Right lobe of liver (tissue), 6 donors: ENCODE measurements around the gene SLC5A11. TPM values are rescaled to one million over a fixed set of nuclear protein-coding genes. Genes with fewer than 3 reads are reported as not detected.
A peak's percentile ranks its signal among the peaks of the same experiment; 100 is the strongest.

ENCODE experiments used
- ATAC-seq, 4 donors: fragments of 200-7000 bp; cut with Tn5 transposase; one replicate each; pipeline ENCODE4 v1.9.1; 2020; ENCODE audit warnings: mild to moderate bottlenecking in 4 of 4, moderate library complexity in 4 of 4
- DNase-seq, 3 donors: peaks; one replicate each; pipeline ENCODE4 v3.0.0-alpha.2; 2020
- H3K27ac ChIP-seq, 3 donors: fragments of 200-600 bp; one replicate each; pipeline ENCODE4 v1.8.0; 2022
- H3K27me3 ChIP-seq, 2 donors: fragments of 200-600 bp; one replicate each; pipeline ENCODE4 v1.8.0; 2022
- H3K36me3 ChIP-seq, 4 donors: fragments of 200-600 bp; sonication (generic) in 1 of 4; one replicate each; pipeline versions ENCODE4 v1.5.1 to v1.8.0; 2017 to 2022; ENCODE audit warnings: control low read depth in 1 of 4
- H3K4me1 ChIP-seq, 4 donors: fragments of 200-600 bp; sonication (generic) in 1 of 4; one replicate each; pipeline versions ENCODE4 v1.5.1 to v1.8.0; 2017 to 2022; ENCODE audit warnings: control low read depth in 1 of 4
- H3K4me3 ChIP-seq, 3 donors: fragments of 200-600 bp; one replicate each; pipeline ENCODE4 v1.8.0; 2022
- H3K9me3 ChIP-seq, 4 donors: fragments of 200-600 bp; sonication (generic) in 1 of 4; one replicate each; pipeline versions ENCODE4 v1.5.1 to v1.8.0; 2017 to 2022; ENCODE audit warnings: control low read depth in 1 of 4
- POLR2A ChIP-seq: fragments of 450-650 bp; IDR thresholded peaks from one replicate; pipeline ENCODE4 v1.6.1; 2017; ENCODE audit warnings: antibody characterized with exemption, mild to moderate bottlenecking
- WGBS: methylation state at CpG from one replicate; pipeline ENCODE4 v1.1.6; 2018; ENCODE audit warnings: low coverage, low lambda C conversion rate; ENCODE audit not compliant: insufficient coverage; ENCODE audit errors: missing lambda C conversion rate; 5-methylcytosine and 5-hydroxymethylcytosine counted together
- intact Hi-C, 2 donors: fragments of 100-400 bp; cut with DNase I; formaldehyde crosslinking; loops; one replicate each; pipeline versions ENCODE4 v1.11.2 to v1.14.1; 2022
- total RNA-seq, 6 experiments: library from RNA; depleted of rRNA in 2 of 6; stranded (reverse); fragments of >200 nt in 2 of 6; fragmentation: NEBNext Ultra II Directional in 3 of 6; extraction: Animal tissue kit (Norgen Biotek cat#: 25700) in 3 of 6; gene quantifications; one replicate each; pipeline versions ENCODE4 v1.1.0 to v1.2.4, GENCODE V29; 2016 to 2023
- TF ChIP-seq, protein P1 (sequence below), 4 donors: fragments of 200-600 bp in 3 of 4; fragments of 450-650 bp in 1 of 4; IDR thresholded peaks; one replicate each; pipeline versions ENCODE4 v1.5.1 to v1.8.0; 2016 to 2022; ENCODE audit warnings: antibody characterized with exemption in 4 of 4, mild to moderate bottlenecking in 2 of 4
- donor health status: DM: no; HTN: yes; CAD: no.
- donor health status: DM: no; HTN: no; CAD: no.
- donor health status: DM: no; HTN: no; CAD: no.
- donor health status: DM: no; HTN: yes; CAD: no.
- donor health status: DM: no; HTN: yes; CAD: no.

SLC5A11 gene
- total RNA-seq, 6 experiments from 2014 or later, result 0.43 to 1.6 (median 1.2) TPM

DNA sequence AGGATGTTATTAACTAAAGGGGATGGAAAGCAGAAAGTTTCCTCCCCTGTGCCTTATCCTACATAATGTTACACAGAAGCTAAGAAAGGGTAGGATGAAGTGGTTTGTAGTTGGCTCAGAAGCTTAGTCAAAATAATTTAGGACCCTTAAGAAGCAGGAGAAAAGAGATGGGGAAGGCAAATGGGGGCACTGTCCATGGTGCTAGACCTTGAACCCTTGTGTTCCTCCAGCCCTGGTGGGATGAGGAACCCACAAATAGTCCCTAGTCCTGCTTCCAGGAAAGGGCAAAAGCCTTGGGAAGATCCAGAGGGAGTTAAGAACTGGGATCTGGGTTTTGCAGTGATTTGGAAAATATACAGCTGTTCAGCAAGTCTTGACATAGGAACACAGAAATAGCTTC is 54.5 kb downstream of the SLC5A11 start:
- no peak for DNase-seq
- H3K36me3 ChIP-seq, result no peaks in the 10 kb centered on the region
- no peak overlapping the region for H3K27ac ChIP-seq
- TF ChIP-seq POLR2A, result no peak
- TF ChIP-seq, protein P1, sequence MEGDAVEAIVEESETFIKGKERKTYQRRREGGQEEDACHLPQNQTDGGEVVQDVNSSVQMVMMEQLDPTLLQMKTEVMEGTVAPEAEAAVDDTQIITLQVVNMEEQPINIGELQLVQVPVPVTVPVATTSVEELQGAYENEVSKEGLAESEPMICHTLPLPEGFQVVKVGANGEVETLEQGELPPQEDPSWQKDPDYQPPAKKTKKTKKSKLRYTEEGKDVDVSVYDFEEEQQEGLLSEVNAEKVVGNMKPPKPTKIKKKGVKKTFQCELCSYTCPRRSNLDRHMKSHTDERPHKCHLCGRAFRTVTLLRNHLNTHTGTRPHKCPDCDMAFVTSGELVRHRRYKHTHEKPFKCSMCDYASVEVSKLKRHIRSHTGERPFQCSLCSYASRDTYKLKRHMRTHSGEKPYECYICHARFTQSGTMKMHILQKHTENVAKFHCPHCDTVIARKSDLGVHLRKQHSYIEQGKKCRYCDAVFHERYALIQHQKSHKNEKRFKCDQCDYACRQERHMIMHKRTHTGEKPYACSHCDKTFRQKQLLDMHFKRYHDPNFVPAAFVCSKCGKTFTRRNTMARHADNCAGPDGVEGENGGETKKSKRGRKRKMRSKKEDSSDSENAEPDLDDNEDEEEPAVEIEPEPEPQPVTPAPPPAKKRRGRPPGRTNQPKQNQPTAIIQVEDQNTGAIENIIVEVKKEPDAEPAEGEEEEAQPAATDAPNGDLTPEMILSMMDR (IDR thresholded peaks at IDR 0.05), result no peak
- H3K9me3 ChIP-seq, result no peaks in the 10 kb centered on the region
- ATAC-seq, result no peak
- intact Hi-C loops, result no loop called here
- H3K4me1 ChIP-seq, result no peaks in the 10 kb centered on the region
- H3K27me3 ChIP-seq, result no peaks in the 10 kb centered on the region
- H3K4me3 ChIP-seq, result no peak overlapping the region

DNA sequence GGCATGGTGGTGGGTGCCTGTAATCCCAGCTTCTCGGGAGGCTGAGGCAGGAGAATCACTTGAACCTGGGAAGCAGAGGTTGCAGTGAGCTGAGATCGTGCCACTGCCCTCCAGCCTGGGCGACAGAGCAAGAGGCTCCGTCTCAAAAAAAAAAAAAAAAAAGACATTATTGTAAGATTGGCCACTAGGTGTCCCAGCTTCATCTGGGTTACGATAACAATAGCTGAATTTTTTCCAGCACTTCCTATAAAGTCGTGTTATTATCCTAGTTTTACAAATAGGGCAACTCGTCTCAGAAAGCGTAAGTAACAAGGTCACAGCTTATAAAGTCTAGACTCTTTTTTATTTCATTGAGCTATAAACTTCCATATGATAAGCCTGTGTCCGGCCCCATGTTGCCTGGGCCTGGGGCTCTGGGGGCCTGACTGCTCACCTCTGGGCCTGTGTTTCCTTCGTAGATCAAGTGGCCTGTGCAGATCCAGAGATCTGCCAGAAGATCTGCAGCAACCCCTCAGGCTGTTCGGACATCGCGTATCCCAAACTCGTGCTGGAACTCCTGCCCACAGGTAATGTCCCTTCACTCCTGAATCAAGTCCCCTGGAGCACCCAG is 60.5 kb downstream of the SLC5A11 start:
- DNase-seq (no peak), ATAC-seq (peak in 2 of 4 donors; percentile 25 to 37)
- Histone ChIP-seq H3K4me1 (no peaks in the 10 kb centered on the region), H3K36me3 (no peaks in the 10 kb centered on the region), H3K27me3 (no peaks in the 10 kb centered on the region), H3K9me3 (no peaks in the 10 kb centered on the region), H3K4me3 (no peak overlapping the region), H3K27ac (no peak overlapping the region)
- 26% methylated on average over 9 of the region's 14 CpGs for WGBS
- TF ChIP-seq POLR2A, result no peak
- TF ChIP-seq, protein P1 (IDR thresholded peaks at IDR 0.05), result peak; percentile 16 to 47 (median 34)
- intact Hi-C loops, result no loop called here

DNA sequence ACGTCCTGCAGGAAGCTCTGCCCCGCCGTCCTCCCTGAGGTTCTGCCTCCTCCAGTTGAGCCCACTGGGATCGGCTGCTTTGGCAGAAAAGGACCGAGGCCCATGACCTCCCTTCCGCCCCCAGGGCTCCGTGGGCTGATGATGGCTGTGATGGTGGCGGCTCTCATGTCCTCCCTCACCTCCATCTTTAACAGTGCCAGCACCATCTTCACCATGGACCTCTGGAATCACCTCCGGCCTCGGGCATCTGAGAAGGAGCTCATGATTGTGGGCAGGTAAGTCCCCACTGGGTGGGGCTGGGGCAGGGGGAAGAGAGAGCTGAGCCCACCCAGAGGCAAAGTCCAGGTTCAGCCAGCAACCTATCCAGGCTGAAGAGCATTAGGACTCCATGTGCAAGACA is 61.1 kb downstream of the SLC5A11 start:
- Histone ChIP-seq H3K9me3 (no peaks in the 10 kb centered on the region), H3K27me3 (no peaks in the 10 kb centered on the region), H3K36me3 (no peaks in the 10 kb centered on the region), H3K4me3 (no peak overlapping the region), H3K4me1 (no peaks in the 10 kb centered on the region), H3K27ac (no peak overlapping the region)
- DNase-seq (no peak), ATAC-seq (no peak)
- no CpG with 5 or more reads among the region's 10 CpGs for WGBS
- intact Hi-C loops, result no loop called here
- TF ChIP-seq, protein P1 (IDR thresholded peaks at IDR 0.05), result no peak
- no peak for TF ChIP-seq POLR2A

DNA sequence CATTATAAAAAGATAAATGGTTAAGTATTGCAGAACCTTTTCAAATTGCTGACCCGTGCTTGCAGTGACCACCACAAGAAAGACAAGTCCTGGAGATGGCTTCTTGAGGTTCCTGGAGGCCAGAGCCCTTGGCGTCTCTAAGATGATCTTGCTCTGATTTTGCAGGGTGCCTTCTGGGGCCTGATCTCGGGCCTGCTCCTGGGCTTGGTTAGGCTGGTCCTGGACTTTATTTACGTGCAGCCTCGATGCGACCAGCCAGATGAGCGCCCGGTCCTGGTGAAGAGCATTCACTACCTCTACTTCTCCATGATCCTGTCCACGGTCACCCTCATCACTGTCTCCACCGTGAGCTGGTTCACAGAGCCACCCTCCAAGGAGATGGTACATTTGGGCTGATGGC is 63.0 kb downstream of the SLC5A11 start:
- intact Hi-C loops, result no loop called here
- 88% methylated on average over 9 of the region's 10 CpGs for WGBS

More for the DNA sequence above, 63.0 kb downstream of the SLC5A11 start:
- no peaks in the 10 kb centered on the region for H3K36me3 ChIP-seq
- DNase-seq (no peak), ATAC-seq (no peak)
- no peaks in the 10 kb centered on the region for H3K4me1 ChIP-seq
- H3K27ac ChIP-seq, result no peak overlapping the region
- TF ChIP-seq, protein P1 (IDR thresholded peaks at IDR 0.05), result no peak
- no peak for TF ChIP-seq POLR2A
- H3K9me3 ChIP-seq, result no peaks in the 10 kb centered on the region
- no peaks in the 10 kb centered on the region for H3K27me3 ChIP-seq
- no peak overlapping the region for H3K4me3 ChIP-seq
